HAP-1 (cell line): ENCODE data around the gene SHE.
A peak's percentile ranks its signal among the peaks of the same experiment; 100 is the strongest.

Experiments
- DNase-seq, 2 experiments: peaks; one replicate each; pipeline ENCODE4 v3.0.0-alpha.2; 2016 to 2020; ENCODE audit warnings: low spot score in 2 of 2
- H3K27me3 ChIP-seq: fragments of 250-450 bp; sonication (Bioruptor Pico); 2 replicates; pipeline ENCODE4 v1.5.1; 2020; ENCODE audit warnings: low read depth, mild to moderate bottlenecking, moderate library complexity
- H3K36me3 ChIP-seq: fragments of 250-450 bp; sonication (Bioruptor Pico); replicated peaks from 2 replicates; pipeline ENCODE4 v1.5.1; 2020; ENCODE audit warnings: mild to moderate bottlenecking
- H3K4me1 ChIP-seq: fragments of 250-450 bp; sonication (Bioruptor Pico); 2 replicates; pipeline ENCODE4 v1.5.1; 2020; ENCODE audit warnings: mild to moderate bottlenecking
- H3K4me3 ChIP-seq: fragments of 250-450 bp; sonication (Bioruptor Pico); 2 replicates; pipeline ENCODE4 v1.5.1; 2020; ENCODE audit warnings: mild to moderate bottlenecking, moderate library complexity
- H3K9me3 ChIP-seq: fragments of 250-450 bp; sonication (Bioruptor Pico); 2 replicates; pipeline ENCODE4 v1.5.1; 2020; ENCODE audit warnings: mild to moderate bottlenecking, moderate library complexity
- in situ Hi-C: fragments of 300-500 bp; cut with MboI; formaldehyde crosslinking; loops from 3 replicates; pipeline ENCODE4 v1.14.3; 2020; ENCODE audit warnings: low sequenced_read_pairs, inconsistent platforms, mixed read lengths

The SHE gene

DNA sequence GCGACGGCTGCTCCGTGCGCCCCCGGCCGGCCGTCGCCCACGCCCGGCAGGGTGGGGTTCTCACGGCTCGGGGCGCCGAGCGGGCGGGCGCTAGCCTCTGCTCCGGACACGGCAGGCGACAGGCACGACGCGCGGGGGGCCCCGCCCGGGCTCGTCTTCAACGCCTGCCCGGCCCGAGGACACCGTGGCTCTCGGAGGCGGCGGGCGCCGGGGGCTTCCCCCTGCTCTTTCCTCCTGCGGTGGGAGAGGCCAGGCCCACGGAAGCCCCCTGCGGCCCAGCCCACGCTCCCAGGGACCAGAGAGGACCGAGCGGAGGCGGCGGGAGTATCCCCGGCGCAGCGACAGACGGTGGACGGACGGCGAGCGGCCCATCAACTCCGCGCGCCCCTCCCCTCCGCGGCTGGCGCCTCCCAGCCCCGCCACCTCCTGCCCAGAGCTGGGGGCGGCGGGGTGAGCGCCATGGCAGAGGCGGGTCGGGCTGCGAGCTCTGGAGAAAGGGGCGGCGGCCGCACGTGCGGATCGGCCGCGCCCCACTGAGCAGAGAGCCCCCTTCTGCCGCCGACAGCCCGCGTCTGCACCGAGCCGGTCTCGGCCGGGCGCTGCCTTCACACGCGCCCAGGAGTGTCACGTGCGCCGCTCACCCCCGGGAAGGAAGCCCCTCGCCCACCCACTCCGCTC, at the start of gene SHE, which contains the start of gene TDRD10:
Gene SHE, minus strand, starts transcription at position 347 of the 678 bp plus-strand sequence. CDS start 386 bp downstream, outside the sequence.
Gene TDRD10, plus strand, starts transcription at position 154 of the 678 bp plus-strand sequence. CDS start 4,685 bp downstream, outside the sequence.
- peaks cover 33% of the 10 kb centered on the region for H3K27me3 ChIP-seq
- no peaks in the 10 kb centered on the region for H3K9me3 ChIP-seq
- no peak for DNase-seq
- in situ Hi-C loops: no loop called here
- peak within 1 kb of the TSS; percentile 17 for H3K4me3 ChIP-seq
- H3K36me3 ChIP-seq: no peaks in the 10 kb centered on the region
- H3K4me1 ChIP-seq: no peaks in the 10 kb centered on the region

DNA sequence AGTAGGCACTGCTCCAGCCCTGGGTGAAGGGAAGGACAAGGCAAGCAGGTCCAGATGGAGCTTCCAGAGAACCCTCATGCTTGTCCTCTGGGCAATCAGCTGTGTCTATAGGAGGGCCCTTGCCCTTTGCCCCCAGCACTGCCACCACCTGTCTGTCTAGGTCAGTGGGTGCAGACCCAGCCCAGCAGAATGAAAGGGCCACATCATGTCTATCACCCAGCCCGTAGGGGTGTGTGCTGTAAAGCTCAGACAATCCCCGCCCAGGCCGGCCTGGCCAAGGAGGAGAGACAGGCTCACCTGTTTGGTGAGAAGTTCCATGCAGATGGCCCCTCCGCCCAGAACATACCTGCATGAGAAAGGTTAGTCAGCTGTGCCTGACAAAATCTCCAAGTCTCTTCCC, 49.3 kb upstream of the SHE start:
- peaks cover 76% of the 10 kb centered on the region for H3K36me3 ChIP-seq
- H3K9me3 ChIP-seq: no peaks in the 10 kb centered on the region
- peaks cover 4% of the 10 kb centered on the region for H3K4me1 ChIP-seq
- in situ Hi-C loops: loop anchor here (5.0 kb wide), 1 partner anchor 69 kb away; no protein-coding TSS in a partner anchor
- DNase-seq: no peak
- no peak overlapping the region for H3K4me3 ChIP-seq
- no peaks in the 10 kb centered on the region for H3K27me3 ChIP-seq

- Histone ChIP-seq H3K9me3 (no peaks in the 10 kb centered on the region), H3K4me1 (no peaks in the 10 kb centered on the region), H3K4me3 (no peak overlapping the region), H3K27me3 (no peaks in the 10 kb centered on the region), H3K36me3 (peaks cover 70% of the 10 kb centered on the region)
- in situ Hi-C loops: loop anchor here (5.0 kb wide), 1 partner anchor 68 kb away; no protein-coding TSS in a partner anchor
- DNase-seq: no peak
These were observed 48.4 kb upstream of the SHE start for GRCh38 chr1:154550657-154551056.

- peaks cover 65% of the 10 kb centered on the region for H3K36me3 ChIP-seq
- in situ Hi-C loops: loop anchor here (5.0 kb wide), 1 partner anchor 68 kb away; no protein-coding TSS in a partner anchor
These were observed 47.9 kb upstream of the SHE start for GRCh38 chr1:154550070-154550469.

DNA sequence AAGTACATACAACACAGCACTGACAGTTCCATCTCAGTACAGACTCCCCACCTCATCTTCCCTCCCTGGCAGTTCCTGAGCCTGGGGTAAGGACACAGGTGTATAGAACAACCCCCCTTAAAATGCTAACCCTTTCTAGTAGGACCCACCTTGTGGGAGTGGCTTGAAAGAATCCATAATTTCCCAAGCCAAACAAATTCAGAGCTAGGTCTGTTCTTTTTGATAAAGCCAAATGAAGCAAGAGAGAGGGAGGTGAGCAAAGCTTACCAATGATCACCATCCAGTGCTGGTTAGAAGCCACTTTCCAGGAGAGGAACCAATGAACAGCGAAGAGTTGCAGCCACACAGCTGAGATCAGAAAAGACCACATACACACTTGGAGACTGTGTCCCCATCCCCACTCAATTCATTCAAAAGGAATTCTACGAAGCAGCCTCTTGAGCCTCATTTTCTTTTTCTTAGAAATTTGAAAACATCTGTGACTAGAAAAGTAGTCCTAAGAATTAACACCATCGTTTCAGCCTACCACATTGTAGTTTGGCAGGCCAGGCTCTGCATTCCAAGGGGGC, 47.1 kb upstream of the SHE start:
- in situ Hi-C loops: no loop called here
- H3K36me3 ChIP-seq: peaks cover 57% of the 10 kb centered on the region
- no peaks in the 10 kb centered on the region for H3K27me3 ChIP-seq
- no peak overlapping the region for H3K4me3 ChIP-seq
- no peaks in the 10 kb centered on the region for H3K9me3 ChIP-seq
- H3K4me1 ChIP-seq: no peaks in the 10 kb centered on the region
- DNase-seq: no peak

More at GRCh38 chr1:154550070-154550469, 47.9 kb upstream of the SHE start:
- H3K4me1 ChIP-seq: no peaks in the 10 kb centered on the region
- no peaks in the 10 kb centered on the region for H3K9me3 ChIP-seq
- H3K27me3 ChIP-seq: no peaks in the 10 kb centered on the region
- no peak overlapping the region for H3K4me3 ChIP-seq
- DNase-seq: no peak

- Histone ChIP-seq H3K4me3 (no peak overlapping the region), H3K36me3 (peaks cover 44% of the 10 kb centered on the region), H3K4me1 (no peaks in the 10 kb centered on the region), H3K9me3 (no peaks in the 10 kb centered on the region), H3K27me3 (no peaks in the 10 kb centered on the region)
- no peak for DNase-seq
- in situ Hi-C loops: no loop called here
These were observed 45.8 kb upstream of the SHE start for GRCh38 chr1:154548028-154548427.

DNA sequence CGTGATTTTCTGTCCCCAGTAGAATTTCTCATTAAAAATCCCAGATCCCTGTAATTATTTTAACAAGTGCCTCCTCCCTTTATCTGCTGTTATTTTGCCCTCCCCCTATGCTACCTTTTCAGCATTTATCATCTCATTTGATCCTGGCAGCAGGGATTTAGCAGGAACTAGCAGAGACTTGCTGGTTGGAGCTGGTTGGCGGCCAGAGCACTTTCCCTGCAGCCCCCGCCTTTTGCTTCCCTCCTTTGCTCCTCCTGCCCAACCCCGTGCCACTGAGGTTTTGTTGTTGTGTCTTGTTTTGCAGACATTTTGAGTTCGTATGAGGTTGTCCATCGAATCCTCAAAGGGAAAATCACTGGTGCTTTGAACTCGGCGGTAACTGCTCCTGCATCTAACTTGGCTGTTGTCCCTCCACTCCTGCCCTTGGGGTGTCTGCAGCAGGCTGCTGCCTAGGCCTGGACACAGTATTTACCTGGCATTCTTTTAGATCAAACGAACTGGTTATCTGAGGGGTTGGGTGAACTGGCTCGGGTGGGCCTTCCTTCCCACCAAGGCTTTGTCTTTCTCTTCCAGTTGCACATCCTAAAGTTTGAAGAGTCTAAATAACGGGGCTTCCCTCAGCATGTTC, 45.0 kb upstream of the SHE start:
- Histone ChIP-seq H3K9me3 (no peaks in the 10 kb centered on the region), H3K36me3 (peaks cover 36% of the 10 kb centered on the region), H3K27me3 (no peaks in the 10 kb centered on the region; the same call in 1 of the 2 replicates), H3K4me1 (no peaks in the 10 kb centered on the region), H3K4me3 (no peak overlapping the region)
- DNase-seq: no peak
- in situ Hi-C loops: no loop called here

- no peaks in the 10 kb centered on the region for H3K4me1 ChIP-seq
- no peak overlapping the region for H3K4me3 ChIP-seq
- H3K27me3 ChIP-seq: peaks cover under 1% of the 10 kb centered on the region; the same call in 1 of the 2 replicates
- no peaks in the 10 kb centered on the region for H3K9me3 ChIP-seq
- peaks cover 29% of the 10 kb centered on the region for H3K36me3 ChIP-seq
- in situ Hi-C loops: no loop called here
- peak; percentile 45 to 77 for DNase-seq
These were observed 44.3 kb upstream of the SHE start for GRCh38 chr1:154546264-154547063.

DNA sequence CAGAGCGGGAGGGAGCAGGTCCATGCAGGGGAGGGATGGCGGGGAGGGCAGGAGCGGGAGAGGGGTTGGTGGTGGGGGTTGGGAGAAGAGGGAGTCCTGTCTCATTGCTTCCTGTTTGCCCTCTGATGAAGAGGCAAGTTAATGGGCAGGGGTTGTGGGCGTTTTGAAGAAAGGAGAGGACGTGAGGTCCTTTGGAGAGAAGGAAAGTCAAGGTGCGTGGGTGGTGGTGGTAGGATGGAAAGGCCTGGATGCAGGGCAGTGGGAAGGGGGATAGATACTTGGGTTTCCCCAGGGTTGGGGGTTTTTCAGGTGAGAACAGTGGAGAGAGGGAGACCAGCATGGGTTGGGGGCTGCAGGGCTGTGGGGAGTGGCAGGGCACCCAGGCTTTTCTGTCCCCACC, 39.0 kb upstream of the SHE start:
- H3K4me1 ChIP-seq: no peaks in the 10 kb centered on the region
- peaks cover 5% of the 10 kb centered on the region; the same call in 1 of the 2 replicates for H3K27me3 ChIP-seq
- H3K9me3 ChIP-seq: no peaks in the 10 kb centered on the region
- H3K4me3 ChIP-seq: no peak overlapping the region
- no peak for DNase-seq
- in situ Hi-C loops: no loop called here
- H3K36me3 ChIP-seq: no peaks in the 10 kb centered on the region

DNA sequence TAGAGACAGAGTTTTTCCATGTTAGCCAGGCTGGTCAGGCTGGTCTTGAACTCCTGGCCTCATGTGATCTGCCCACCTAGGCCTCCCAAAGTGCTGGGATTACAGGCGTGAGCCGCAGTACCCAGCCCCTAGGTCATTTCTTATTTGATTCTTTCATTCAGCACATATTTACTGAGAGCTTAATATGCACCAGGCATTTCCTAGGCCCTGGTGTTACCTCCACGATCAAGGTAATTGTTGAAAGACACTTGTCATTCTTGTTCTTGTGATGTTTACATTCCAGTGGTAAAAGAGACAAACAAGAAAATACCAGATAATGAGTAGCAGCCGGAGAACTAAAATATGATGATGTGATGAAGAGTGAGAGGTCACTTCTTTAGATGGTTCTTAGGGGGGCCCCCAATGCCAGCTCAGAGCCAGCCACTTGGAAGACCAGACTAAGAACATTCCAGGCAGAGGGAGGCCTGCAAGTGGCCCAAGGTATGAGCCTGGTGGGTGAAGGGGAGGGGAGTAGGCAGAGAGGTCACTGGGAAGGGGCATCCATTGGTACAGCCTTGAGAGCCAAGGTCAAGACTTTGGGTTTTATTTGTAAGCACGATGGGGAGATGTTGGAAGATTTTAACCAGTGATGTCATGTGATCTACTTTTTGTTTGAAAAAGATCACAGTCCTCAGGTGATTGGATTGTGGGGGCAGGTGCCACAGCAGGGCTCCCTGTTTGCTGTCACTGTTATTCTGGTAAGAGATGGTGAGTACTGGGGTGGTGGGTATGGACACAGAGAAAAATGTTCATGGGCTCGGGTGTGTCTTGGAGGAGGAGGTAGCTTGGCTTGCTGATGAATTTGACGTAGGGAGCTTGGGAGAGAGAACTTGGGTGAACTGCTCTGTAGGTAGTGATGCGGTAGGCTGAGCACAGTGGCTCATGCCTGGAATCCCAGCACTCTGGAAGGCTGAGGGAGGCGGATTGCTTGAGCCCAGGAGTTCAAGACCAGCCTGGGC, 37.6 kb upstream of the SHE start:
- no peak for DNase-seq
- Histone ChIP-seq H3K9me3 (no peaks in the 10 kb centered on the region), H3K4me1 (no peaks in the 10 kb centered on the region), H3K36me3 (no peaks in the 10 kb centered on the region), H3K4me3 (no peak overlapping the region), H3K27me3 (peaks cover 5% of the 10 kb centered on the region; the same call in 1 of the 2 replicates)
- in situ Hi-C loops: no loop called here

DNA sequence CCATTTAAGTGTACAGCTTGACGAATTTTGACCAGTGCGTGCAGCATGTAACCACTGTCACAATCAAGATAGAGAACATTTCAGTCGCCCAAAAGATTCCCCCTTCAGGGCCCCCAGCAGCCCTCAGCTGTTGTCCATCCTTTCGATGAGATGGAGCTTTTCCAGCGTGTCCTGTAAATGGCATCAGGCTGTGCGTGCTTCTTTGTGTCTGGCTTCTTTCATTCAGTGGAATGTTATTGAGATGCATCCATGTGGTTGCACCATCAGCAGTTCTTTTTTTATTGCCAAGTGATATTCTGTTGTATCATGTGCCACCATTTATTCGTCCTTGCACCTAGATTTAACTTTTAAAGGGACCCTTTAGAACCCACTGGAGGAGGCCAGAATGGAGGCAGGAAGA, 34.4 kb upstream of the SHE start:
- in situ Hi-C loops: no loop called here

GRCh38 chr1:154533952-154534844, 32.0 kb upstream of the SHE start:
- in situ Hi-C loops: no loop called here
- H3K27me3 ChIP-seq: no peaks in the 10 kb centered on the region
- no peaks in the 10 kb centered on the region for H3K36me3 ChIP-seq
- H3K4me1 ChIP-seq: no peaks in the 10 kb centered on the region
- DNase-seq: peak; percentile 40 to 65
- no peaks in the 10 kb centered on the region for H3K9me3 ChIP-seq
- H3K4me3 ChIP-seq: no peak overlapping the region

More for the DNA sequence above, 34.4 kb upstream of the SHE start:
- no peaks in the 10 kb centered on the region for H3K4me1 ChIP-seq
- no peak for DNase-seq
- peaks cover 5% of the 10 kb centered on the region; the same call in 1 of the 2 replicates for H3K27me3 ChIP-seq
- no peaks in the 10 kb centered on the region for H3K36me3 ChIP-seq
- no peaks in the 10 kb centered on the region for H3K9me3 ChIP-seq
- H3K4me3 ChIP-seq: no peak overlapping the region
